SU-DHL-6 (cell line): ENCODE results near the gene NET1.

Source experiments
- H2AFZ ChIP-seq: fragments of 200-600 bp; sonication (generic); 2 replicates; pipeline ENCODE4 v1.6.1; 2014; ENCODE audit warnings: low read depth, mild to moderate bottlenecking, moderate library complexity, mixed read lengths, antibody characterized with exemption, low read length; ENCODE audit not compliant: severe bottlenecking
- H3F3A ChIP-seq: fragments of 200-600 bp; shearing (Covaris generic); 2 replicates; pipeline ENCODE4 v1.6.0; 2016; ENCODE audit warnings: antibody characterized with exemption, mild to moderate bottlenecking; ENCODE audit not compliant: insufficient read depth
- H3K27ac ChIP-seq: fragments of 200-600 bp; sonication (generic); 2 replicates; pipeline ENCODE4 v1.5.1; 2016; ENCODE audit warnings: low read depth, mild to moderate bottlenecking, low read length, moderate library complexity, mixed read lengths
- H3K27me3 ChIP-seq: fragments of 200-600 bp; sonication (generic), shearing (Covaris generic); 2 replicates; pipeline ENCODE4 v1.6.0; 2014; ENCODE audit warnings: mild to moderate bottlenecking, low read length
- H3K36me3 ChIP-seq: fragments of 200-600 bp; sonication (generic); 2 replicates; pipeline ENCODE4 v1.6.1; 2014; ENCODE audit warnings: mild to moderate bottlenecking, low read length, mixed read lengths
- H3K4me2 ChIP-seq: fragments of 300-600, 200-600 bp; shearing (Covaris generic), sonication (generic); 2 replicates; pipeline ENCODE4 v1.6.0; 2014; ENCODE audit warnings: low read length, low read depth, mild to moderate bottlenecking; ENCODE audit not compliant: poor library complexity, severe bottlenecking
- H3K4me3 ChIP-seq: fragments of 200-600 bp; sonication (generic); 2 replicates; pipeline ENCODE4 v1.5.1; 2014; ENCODE audit warnings: antibody characterized with exemption, low read length, mild to moderate bottlenecking, mixed read lengths; ENCODE audit not compliant: insufficient read depth, poor library complexity, severe bottlenecking
- H3K79me2 ChIP-seq: fragments of 200-600 bp; sonication (generic); 2 replicates; pipeline ENCODE4 v1.6.1; 2014; ENCODE audit warnings: mild to moderate bottlenecking, low read length, moderate library complexity; ENCODE audit not compliant: insufficient read depth
- H3K9ac ChIP-seq: fragments of 200-600 bp; sonication (generic); 2 replicates; pipeline ENCODE4 v1.7.0; 2014; ENCODE audit warnings: mild to moderate bottlenecking, low read length
- H3K9me2 ChIP-seq: fragments of 200-600 bp; sonication (generic); replicated peaks from 2 replicates; pipeline ENCODE4 v1.6.1; 2014; ENCODE audit warnings: low read length; ENCODE audit not compliant: insufficient read depth
- H3K9me3 ChIP-seq: fragments of 200-600 bp; sonication (generic); 2 replicates; pipeline ENCODE4 v1.6.1; 2014; ENCODE audit warnings: low read length, mixed read lengths; ENCODE audit not compliant: insufficient read depth
- H4K20me1 ChIP-seq: fragments of 200-600 bp; sonication (generic); 2 replicates; pipeline ENCODE4 v1.6.1; 2014; ENCODE audit warnings: low read depth, mild to moderate bottlenecking, antibody characterized with exemption, low read length, moderate library complexity, mixed read lengths
- CTCF ChIP-seq: fragments of 200-600 bp; sonication (generic); IDR thresholded peaks from one replicate; pipeline ENCODE4 v1.5.1; 2017; ENCODE audit warnings: antibody characterized with exemption, mild to moderate bottlenecking, low read length, moderate library complexity; ENCODE audit not compliant: insufficient read depth, poor library complexity, severe bottlenecking
- EZH2phosphoT487 ChIP-seq: fragments of 200-600 bp; sonication (generic), shearing (Covaris generic); conservative IDR thresholded peaks from 2 replicates; pipeline ENCODE4 v1.6.1; 2018; ENCODE audit warnings: mild to moderate bottlenecking, antibody characterized with exemption, low read length, moderate library complexity, mixed read lengths

Gene NET1

GRCh38 chr10:5457741-5458140 is 45.4 kb downstream of the NET1 start:
- H4K20me1 ChIP-seq, result no peaks in the 10 kb centered on the region
- H3F3A ChIP-seq, result no peaks in the 10 kb centered on the region
- TF ChIP-seq CTCF (no peak), EZH2phosphoT487 (no peak)
- no peaks in the 10 kb centered on the region for H3K79me2 ChIP-seq
- H3K27me3 ChIP-seq, result no peaks in the 10 kb centered on the region
- no peak overlapping the region for H3K9ac ChIP-seq
- H3K9me3 ChIP-seq, result no peaks in the 10 kb centered on the region
- no peak overlapping the region for H3K27ac ChIP-seq
- H3K36me3 ChIP-seq, result peaks cover 41% of the 10 kb centered on the region; the same call in 1 of the 2 replicates
- H3K4me2 ChIP-seq, result no peak overlapping the region
- H3K9me2 ChIP-seq, result no peaks in the 10 kb centered on the region
- H2AFZ ChIP-seq, result no peak overlapping the region
- no peak overlapping the region for H3K4me3 ChIP-seq

- Histone ChIP-seq H3K27me3 (no peaks in the 10 kb centered on the region), H3K4me2 (no peak overlapping the region), H3F3A (no peaks in the 10 kb centered on the region), H3K27ac (no peak overlapping the region), H3K9me3 (no peaks in the 10 kb centered on the region), H2AFZ (no peak overlapping the region), H3K36me3 (peaks cover 36% of the 10 kb centered on the region; the same call in 1 of the 2 replicates), H3K4me3 (no peak overlapping the region), H3K9ac (no peak overlapping the region), H4K20me1 (no peaks in the 10 kb centered on the region), H3K79me2 (no peaks in the 10 kb centered on the region), H3K9me2 (no peaks in the 10 kb centered on the region)
- TF ChIP-seq EZH2phosphoT487, result no peak
- TF ChIP-seq CTCF, result no peak
These were observed 46.1 kb downstream of the NET1 start for GRCh38 chr10:5458425-5458824.

GRCh38 chr10:5458949-5459747 is 46.8 kb downstream of the NET1 start:
- Histone ChIP-seq H3F3A (no peaks in the 10 kb centered on the region), H2AFZ (no peak overlapping the region), H3K27ac (no peak overlapping the region), H3K9ac (no peak overlapping the region), H3K9me2 (no peaks in the 10 kb centered on the region), H3K79me2 (no peaks in the 10 kb centered on the region), H3K4me3 (no peak overlapping the region), H3K4me2 (no peak overlapping the region), H3K9me3 (no peaks in the 10 kb centered on the region), H3K36me3 (peaks cover 36% of the 10 kb centered on the region; the same call in 1 of the 2 replicates), H4K20me1 (no peaks in the 10 kb centered on the region), H3K27me3 (no peaks in the 10 kb centered on the region)
- no peak for TF ChIP-seq CTCF
- no peak for TF ChIP-seq EZH2phosphoT487
